RPMI7951 (cell line): ENCODE measurements around the gene OR6J1. TPM values are rescaled to one million over a fixed set of nuclear protein-coding genes. Genes with fewer than 3 reads are reported as not detected.
"Not testable (repeated sequence)": the region's sequence is repeated elsewhere in the genome, so short reads cannot be mapped to it uniquely, and the experiment has no call there.

Experiments used
- DNase-seq: peaks from one replicate; pipeline ENCODE4 v3.0.0-alpha.2; 2012; ENCODE audit warnings: low read depth
- total RNA-seq: library from RNA; depleted of rRNA; stranded (reverse); fragments of >200 nt; shearing (Covaris generic); gene quantifications from 2 replicates; pipeline ENCODE4 v1.2.3, GENCODE V29; 2014

OR6J1 gene
- total RNA-seq, 1 experiment from 2014 or later: not detected

- DNase-seq: no peak
Observed at GRCh38 chr14:22606380-22606779, 37.8 kb downstream of the OR6J1 start.

DNA sequence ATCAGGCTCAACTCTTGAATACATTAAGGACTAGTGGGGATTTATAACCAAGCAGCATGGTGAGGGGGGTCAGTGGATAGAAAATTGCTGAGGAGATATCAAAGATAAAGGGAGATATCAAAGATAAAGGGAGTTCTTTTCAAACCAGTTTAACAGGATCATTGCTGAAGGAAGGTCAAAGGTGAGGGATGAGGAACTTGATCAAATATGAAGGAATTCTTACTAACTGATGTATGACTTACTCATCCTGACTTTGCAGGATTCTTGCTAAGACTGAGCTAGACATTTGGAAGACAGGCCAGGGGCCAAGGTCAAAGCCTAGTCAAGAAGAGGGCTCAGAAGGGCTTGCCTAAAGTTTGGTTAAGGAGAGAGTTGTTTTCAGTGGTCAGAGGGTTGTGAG is 41.3 kb downstream of the OR6J1 start:
- peak; percentile 18 for DNase-seq

DNA sequence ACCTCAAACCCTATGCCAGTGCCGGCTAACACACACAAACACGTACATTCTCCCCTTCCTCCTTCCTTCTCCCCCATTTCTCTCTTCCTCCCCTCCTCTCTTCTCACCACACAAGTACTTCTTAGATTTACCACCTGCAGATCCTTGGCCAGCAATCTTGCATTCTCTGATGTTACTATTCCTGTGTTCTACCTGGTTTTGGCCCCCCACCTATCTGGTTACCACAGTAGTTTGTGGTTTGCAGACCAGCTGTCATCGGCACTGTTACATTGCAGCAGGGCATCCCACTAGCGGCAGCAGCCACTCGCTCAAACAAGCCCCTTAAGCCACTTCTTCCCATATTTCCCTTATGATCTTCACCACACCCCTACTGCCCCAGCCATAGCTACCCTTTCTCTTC is 42.2 kb downstream of the OR6J1 start:
- no peak for DNase-seq

DNA sequence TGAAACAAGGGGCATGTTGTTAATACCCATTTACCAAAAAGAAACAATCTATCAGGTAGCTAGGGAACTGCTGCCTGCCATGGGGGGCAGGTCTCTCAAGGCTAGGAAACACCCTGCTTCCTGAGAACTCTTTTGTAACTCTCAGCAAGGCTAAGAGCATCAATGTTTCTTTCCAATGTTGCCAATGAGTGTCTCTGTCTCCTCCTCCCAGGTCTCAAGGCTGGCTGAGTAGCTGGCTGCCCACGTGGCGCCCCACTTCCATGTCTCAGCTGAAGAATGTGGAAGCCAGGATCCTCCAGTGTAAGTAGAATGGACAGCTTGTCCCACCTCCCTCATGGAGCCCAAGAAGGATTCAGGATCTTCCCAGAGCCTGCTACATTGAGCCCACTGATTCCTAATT is 42.7 kb downstream of the OR6J1 start:
- no peak for DNase-seq

GRCh38 chr14:22600027-22600426 is 44.1 kb downstream of the OR6J1 start:
- DNase-seq: no peak

GRCh38 chr14:22599349-22599748 is 44.8 kb downstream of the OR6J1 start:
- no peak for DNase-seq

GRCh38 chr14:22598896-22599244 is 45.3 kb downstream of the OR6J1 start:
- peak; percentile 54 for DNase-seq

- peak; percentile 58 for DNase-seq
Observed at GRCh38 chr14:22598099-22598895, 45.9 kb downstream of the OR6J1 start, which contains the start of gene ABHD4. Gene ABHD4 (plus strand): TSS chr14:22598300. CDS start chr14:22598307, 7 bp downstream.

- peak; percentile 8 for DNase-seq
Observed at GRCh38 chr14:22597771-22598098, 46.4 kb downstream of the OR6J1 start.

DNA sequence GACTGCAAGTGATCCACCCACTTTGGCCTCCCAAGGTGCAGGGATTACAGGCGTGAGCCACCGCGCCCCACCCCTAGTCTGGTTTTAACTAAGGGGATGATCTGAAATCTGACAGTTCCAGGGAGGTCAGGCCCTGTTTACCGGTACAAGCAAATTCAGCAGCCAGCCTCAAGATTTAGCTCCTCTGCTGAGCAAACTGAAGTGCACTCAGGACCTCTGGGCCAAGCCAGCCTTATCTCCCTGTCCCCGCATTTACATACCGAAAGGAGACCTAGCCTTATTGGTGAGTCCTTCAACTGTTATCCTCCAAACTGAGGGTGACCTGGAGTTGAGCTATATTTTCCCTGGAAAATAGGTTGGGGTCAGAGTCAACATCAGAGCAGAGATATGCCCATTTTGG is 46.9 kb downstream of the OR6J1 start:
- no peak for DNase-seq

DNA sequence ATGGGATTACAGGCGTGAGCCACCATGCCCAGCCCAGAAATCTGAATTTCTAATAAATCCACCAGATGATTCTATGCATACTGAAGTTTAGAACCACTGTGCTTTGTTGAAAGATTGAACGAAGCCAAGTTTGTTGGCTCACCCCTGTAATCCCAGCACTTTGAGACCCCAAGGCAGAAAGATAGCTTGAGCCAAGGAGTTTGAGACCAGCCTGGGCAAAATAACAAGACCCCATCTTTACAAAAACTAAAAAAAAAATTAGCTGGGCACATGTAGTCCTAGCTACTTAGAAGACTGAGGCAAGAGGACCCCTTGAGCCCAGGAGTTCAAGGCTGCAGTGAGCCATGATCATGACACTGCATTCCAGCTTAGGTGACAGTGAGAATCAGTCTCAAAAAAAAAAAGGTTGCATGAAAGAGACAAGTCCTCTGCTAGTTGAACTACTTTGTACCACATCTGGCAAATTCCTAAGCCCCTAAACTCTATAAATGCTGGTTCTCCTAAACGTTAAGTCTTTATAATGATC is 47.7 kb downstream of the OR6J1 start:
- DNase-seq: no peak

DNA sequence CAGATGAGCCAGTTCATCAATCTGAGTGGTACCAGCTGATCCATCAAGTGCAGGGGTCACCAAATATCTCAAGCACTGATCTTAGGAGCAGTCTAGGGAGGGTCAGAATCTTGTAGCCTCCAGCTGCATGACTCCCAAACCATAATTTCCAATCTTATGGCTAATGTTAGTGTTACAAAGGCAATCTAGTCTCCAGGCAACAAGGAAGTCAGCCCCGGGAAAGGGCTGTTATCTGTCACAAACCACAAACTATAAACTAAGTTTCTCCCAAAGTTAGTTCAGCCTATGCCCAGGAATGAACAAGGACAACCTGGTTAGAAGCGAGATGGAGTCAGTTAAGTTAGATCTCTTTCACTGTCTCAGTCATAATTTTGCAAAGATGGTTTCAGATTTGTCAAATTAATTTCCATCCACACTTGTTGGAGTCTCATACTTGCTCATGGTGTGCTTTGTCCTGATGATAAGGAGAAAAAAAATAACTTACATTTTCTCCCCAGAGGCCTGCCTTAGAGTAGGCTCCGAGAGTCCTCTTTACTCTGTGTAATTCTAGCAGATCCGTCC is 49.9 kb downstream of the OR6J1 start:
- peak; percentile 56 for DNase-seq

- DNase-seq: no peak
Observed at GRCh38 chr14:22593601-22594000, 50.6 kb downstream of the OR6J1 start.

- no peak for DNase-seq
Observed at GRCh38 chr14:22593189-22593588, 51.0 kb downstream of the OR6J1 start.

DNA sequence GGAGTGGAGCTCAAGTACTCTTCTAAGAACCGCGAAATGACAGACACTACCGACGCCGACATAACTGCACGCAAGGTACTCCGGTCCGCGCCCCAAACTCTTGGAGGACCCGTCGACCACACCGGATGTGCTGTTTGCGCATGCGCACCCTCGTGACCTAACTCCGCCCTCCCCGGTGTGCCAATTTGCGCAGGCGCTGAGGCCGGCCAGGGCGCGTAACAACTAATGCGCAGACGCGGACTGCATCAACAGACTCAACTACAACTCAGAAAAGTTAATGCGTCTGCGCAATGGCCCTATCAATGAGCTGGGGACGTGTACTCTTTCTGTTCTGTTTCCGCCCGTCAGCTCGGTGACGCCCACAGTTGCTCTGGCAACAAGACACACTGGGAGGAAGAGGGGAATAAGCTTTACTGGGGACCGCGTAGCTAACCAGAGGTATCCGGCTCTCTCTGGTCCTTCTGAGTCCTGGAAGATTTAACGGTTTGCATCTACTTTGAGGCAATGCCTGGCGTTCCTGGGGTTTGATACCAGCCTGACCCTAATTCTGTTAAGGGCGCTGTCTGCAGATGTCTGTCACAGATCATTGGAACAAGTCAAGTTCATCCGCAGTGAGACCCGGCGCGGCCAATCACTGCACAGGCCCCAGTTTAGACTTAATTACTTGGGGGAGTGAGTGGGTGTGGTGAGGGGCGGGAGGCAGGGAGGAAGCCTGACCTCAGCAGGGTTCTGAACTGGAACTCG is 54.9 kb downstream of the OR6J1 start, which contains the start of gene DAD1:
TSS of gene DAD1 (minus strand) at position 129 of the 744 bp plus-strand sequence. CDS start at position 62, 67 bp downstream.
- DNase-seq: peak; percentile 98

DNA sequence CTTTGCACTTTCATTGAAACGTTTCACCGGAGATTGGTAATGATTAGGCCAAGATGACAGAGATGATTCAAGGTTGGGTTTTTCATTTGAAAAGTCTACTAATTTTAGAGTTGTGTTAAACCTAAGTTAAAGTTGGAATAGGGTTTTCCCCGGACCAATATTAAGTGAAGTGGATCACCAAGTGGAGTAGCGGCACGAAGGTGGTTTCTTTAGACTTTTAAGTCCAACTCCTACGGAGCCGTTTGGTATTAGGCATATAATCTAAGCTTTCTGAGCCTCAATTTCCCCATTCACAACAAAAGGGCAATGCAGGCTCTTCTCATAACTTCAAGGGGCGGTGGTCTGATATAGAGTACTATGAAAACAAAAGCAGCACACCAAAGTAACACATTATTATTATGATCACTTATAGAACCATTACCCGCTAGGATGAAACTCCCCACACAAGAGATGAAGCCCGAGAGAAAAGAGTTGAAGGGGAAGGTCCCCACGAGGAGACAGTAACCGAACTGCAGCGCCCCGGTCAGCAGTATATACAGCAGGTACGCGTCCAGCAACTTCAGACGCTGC is 55.5 kb downstream of the OR6J1 start:
- no peak for DNase-seq

- DNase-seq: not testable (repeated sequence)
Observed at GRCh38 chr14:22587677-22588422, 56.3 kb downstream of the OR6J1 start.

- DNase-seq: no peak
Observed at GRCh38 chr14:22587247-22587646, 56.9 kb downstream of the OR6J1 start.

- DNase-seq: no peak
Observed at GRCh38 chr14:22583994-22584393, 60.2 kb downstream of the OR6J1 start.
